AG20443 (cell line): ENCODE results near the gene MBNL3.

Experiments
- DNase-seq: peaks from one replicate; pipeline ENCODE4 v3.0.0; 2012; ENCODE audit warnings: low spot score, mixed read lengths

MBNL3 gene

GRCh38 chrX:132414404-132414803 is 74.4 kb downstream of the MBNL3 start:
- no peak for DNase-seq

- no peak for DNase-seq
Measured at GRCh38 chrX:132413459-132413858, 75.4 kb downstream of the MBNL3 start.

GRCh38 chrX:132412208-132412607 is 76.6 kb downstream of the MBNL3 start:
- DNase-seq: no peak

- DNase-seq: no peak
Measured at GRCh38 chrX:132411310-132411977, 77.4 kb downstream of the MBNL3 start.

GRCh38 chrX:132409780-132410556 is 78.9 kb downstream of the MBNL3 start:
- DNase-seq: no peak

GRCh38 chrX:132407691-132408090 is 81.1 kb downstream of the MBNL3 start:
- DNase-seq: no peak

- no peak for DNase-seq
Measured at GRCh38 chrX:132406106-132406505, 82.7 kb downstream of the MBNL3 start.

- no peak for DNase-seq
Measured at GRCh38 chrX:132404266-132404665, 84.6 kb downstream of the MBNL3 start.

- no peak for DNase-seq
Measured at GRCh38 chrX:132401935-132402334, 86.9 kb downstream of the MBNL3 start.

- DNase-seq: no peak
Measured at GRCh38 chrX:132400706-132401105, 88.1 kb downstream of the MBNL3 start.

- DNase-seq: no peak
Measured at GRCh38 chrX:132395645-132396044, 93.2 kb downstream of the MBNL3 start.

GRCh38 chrX:132395026-132395425 is 93.8 kb downstream of the MBNL3 start:
- DNase-seq: no peak

- no peak for DNase-seq
Measured at GRCh38 chrX:132394591-132394990, 94.2 kb downstream of the MBNL3 start.

GRCh38 chrX:132393992-132394391 is 94.8 kb downstream of the MBNL3 start:
- DNase-seq: no peak

- no peak for DNase-seq
Measured at GRCh38 chrX:132393485-132393884, 95.4 kb downstream of the MBNL3 start.

GRCh38 chrX:132393085-132393484 is 95.8 kb downstream of the MBNL3 start:
- no peak for DNase-seq

- no peak for DNase-seq
Measured at GRCh38 chrX:132390792-132391191, 98.0 kb downstream of the MBNL3 start.

GRCh38 chrX:132389480-132389879 is 99.4 kb downstream of the MBNL3 start:
- no peak for DNase-seq

- DNase-seq: no peak
Measured at GRCh38 chrX:132388371-132388770, 100.5 kb downstream of the MBNL3 start.

- DNase-seq: no peak
Measured at GRCh38 chrX:132384301-132384700, 104.5 kb downstream of the MBNL3 start.

GRCh38 chrX:132382068-132382467 is 106.8 kb downstream of the MBNL3 start:
- no peak for DNase-seq

GRCh38 chrX:132378281-132378680 is 110.6 kb downstream of the MBNL3 start:
- DNase-seq: no peak

- no peak for DNase-seq
Measured at GRCh38 chrX:132375941-132376340, 112.9 kb downstream of the MBNL3 start.

GRCh38 chrX:132373610-132374009 is 115.2 kb downstream of the MBNL3 start:
- DNase-seq: no peak
